Astrocyte of the spinal cord (primary cell): ENCODE results near the gene POMT1.

Experiments
- DNase-seq: peaks from one replicate; pipeline ENCODE4 v3.0.0; 2011; ENCODE audit warnings: low read depth, low spot score
- H3K4me3 ChIP-seq: 2 replicates; pipeline ENCODE4 v1.5.1; 2011; ENCODE audit warnings: low read depth, mild to moderate bottlenecking, low read length, moderate library complexity
- CTCF ChIP-seq: IDR thresholded peaks from 2 replicates; pipeline ENCODE4 v1.5.1; 2012; ENCODE audit warnings: low read depth, mild to moderate bottlenecking, low read length, inconsistent platforms
- in situ Hi-C: cut with HindIII; loops from 2 replicates; pipeline ENCODE4 v1.10.0; 2017; ENCODE audit warnings: low sequenced_read_pairs

POMT1 gene

GRCh38 chr9:131567910-131568309, 65.2 kb downstream of the POMT1 start:
- in situ Hi-C loops, result no loop called here
- H3K4me3 ChIP-seq, result no peak overlapping the region
- no peak for TF ChIP-seq CTCF
- no peak for DNase-seq
